CD4-positive, alpha-beta T cell (primary cell): Measurements from ENCODE around the gene CORIN. TPM values are rescaled to one million over a fixed set of nuclear protein-coding genes. Genes with fewer than 3 reads are reported as not detected.

Source experiments
- ATAC-seq: fragments of 200-7000 bp; cut with Tn5 transposase; one replicate; pipeline ENCODE4 v1.10.0; 2022; ENCODE audit warnings: mild to moderate bottlenecking; ENCODE audit not compliant: poor library complexity
- CTCF ChIA-PET: fragments of 350-600 bp; sonication (Branson Sonifier 250); formaldehyde crosslinking; loops from one replicate; lab custom pipeline; 2021; ENCODE audit warnings: antibody characterized with exemption, inconsistent platforms; lab: Charles Lee
- POLR2A ChIA-PET: fragments of 350-600 bp; sonication (Branson Sonifier 250); formaldehyde crosslinking; loops from one replicate; lab custom pipeline; 2021; ENCODE audit warnings: antibody characterized with exemption, inconsistent platforms; lab: Charles Lee
- DNase-seq, 14 experiments: peaks; one replicate each; pipeline ENCODE4 v3.0.0-alpha.2; 2013 to 2020; ENCODE audit warnings: mixed read lengths in 2 of 14
- H3K27ac ChIP-seq, 2 donors: one replicate each; pipeline versions ENCODE4 v1.5.1 to v1.7.0; 2013; ENCODE audit warnings: low read length in 2 of 2, low read depth in 1 of 2, mild to moderate bottlenecking in 1 of 2
- H3K27me3 ChIP-seq, 2 experiments: 1 replicate in 1 of 2; 2 replicates in 1 of 2; pipeline versions ENCODE4 v1.6.1 to v1.7.0; 2013; ENCODE audit warnings: low read length in 2 of 2, control low read depth in 1 of 2, mild to moderate bottlenecking in 1 of 2, moderate library complexity in 1 of 2; ENCODE audit not compliant: insufficient read depth in 2 of 2, control insufficient read depth in 1 of 2
- H3K36me3 ChIP-seq: one replicate; pipeline ENCODE4 v1.6.1; 2013; ENCODE audit warnings: low read length, control low read depth; ENCODE audit not compliant: insufficient read depth
- H3K4me1 ChIP-seq: one replicate; pipeline ENCODE4 v1.6.1; 2013; ENCODE audit warnings: low read length, control low read depth; ENCODE audit not compliant: insufficient read depth
- H3K4me3 ChIP-seq: one replicate; pipeline ENCODE4 v1.5.1; 2013; ENCODE audit warnings: mild to moderate bottlenecking, low read length, moderate library complexity
- H3K9me3 ChIP-seq, 2 experiments: 1 replicate in 1 of 2; 2 replicates in 1 of 2; pipeline versions ENCODE4 v1.6.1 to v1.7.0; 2013; ENCODE audit warnings: low read length in 2 of 2, mild to moderate bottlenecking in 2 of 2, control low read depth in 1 of 2, moderate library complexity in 1 of 2; ENCODE audit not compliant: control insufficient read depth in 1 of 2, insufficient read depth in 1 of 2
- H3K27ac Mint-ChIP-seq: one replicate; pipeline ENCODE4 v1.8.0; 2020; ENCODE audit warnings: mixed read lengths
- H3K27me3 Mint-ChIP-seq: one replicate; pipeline ENCODE4 v1.8.0; 2021; ENCODE audit warnings: mixed read lengths
- H3K36me3 Mint-ChIP-seq: one replicate; pipeline ENCODE4 v1.8.0; 2021; ENCODE audit warnings: low read depth, mixed read lengths
- H3K4me1 Mint-ChIP-seq: one replicate; pipeline ENCODE4 v1.8.0; 2021; ENCODE audit warnings: low read depth, mixed read lengths
- H3K4me3 Mint-ChIP-seq: one replicate; pipeline ENCODE4 v1.8.0; 2020; ENCODE audit warnings: mild to moderate bottlenecking, mixed read lengths
- H3K9me3 Mint-ChIP-seq: one replicate; pipeline ENCODE4 v1.8.0; 2020; ENCODE audit warnings: mixed read lengths
- intact Hi-C, 2 experiments: fragments of 100-400 bp; cut with DNase I in 1 of 2; cut with micrococcal nuclease in 1 of 2; formaldehyde crosslinking; loops; one replicate each; pipeline versions ENCODE4 v1.15.1 to v1.9.0; 2023 to 2025; cut with DNase I, micrococcal nuclease
- total RNA-seq, 174 experiments: library from RNA in 2 of 174; stranded (reverse) in 2 of 174; gene quantifications; one replicate each; pipeline ENCODE4 v1.2.3 and lab custom pipeline; 2021 to 2026
- TF ChIP-seq, protein P1 (sequence below): fragments of 200-600 bp; IDR thresholded peaks from one replicate; pipeline ENCODE4 v1.8.0; 2022; ENCODE audit warnings: antibody characterized with exemption, mild to moderate bottlenecking

CORIN gene
- total RNA-seq, 2 experiments from 2014 or later, result 0.14 TPM; not detected in 1

GRCh38 chr4:47696823-47697222 is 141.0 kb downstream of the CORIN start:
- H3K9me3 ChIP-seq, result no peaks in the 10 kb centered on the region
- Mint-ChIP-seq H3K36me3 (no peaks in the 10 kb centered on the region), H3K4me3 (no peak overlapping the region), H3K9me3 (no peaks in the 10 kb centered on the region), H3K27ac (no peak overlapping the region), H3K4me1 (no peaks in the 10 kb centered on the region), H3K27me3 (peaks cover 41% of the 10 kb centered on the region)
- H3K4me3 ChIP-seq, result no peak overlapping the region
- no peaks in the 10 kb centered on the region for H3K36me3 ChIP-seq
- ChIA-PET CTCF (interaction anchor here (0.6 kb wide), 1 partner anchor 83 kb away, joined by 3 read pairs; no protein-coding TSS in a partner anchor), POLR2A (no interaction called here)
- TF ChIP-seq, protein P1, sequence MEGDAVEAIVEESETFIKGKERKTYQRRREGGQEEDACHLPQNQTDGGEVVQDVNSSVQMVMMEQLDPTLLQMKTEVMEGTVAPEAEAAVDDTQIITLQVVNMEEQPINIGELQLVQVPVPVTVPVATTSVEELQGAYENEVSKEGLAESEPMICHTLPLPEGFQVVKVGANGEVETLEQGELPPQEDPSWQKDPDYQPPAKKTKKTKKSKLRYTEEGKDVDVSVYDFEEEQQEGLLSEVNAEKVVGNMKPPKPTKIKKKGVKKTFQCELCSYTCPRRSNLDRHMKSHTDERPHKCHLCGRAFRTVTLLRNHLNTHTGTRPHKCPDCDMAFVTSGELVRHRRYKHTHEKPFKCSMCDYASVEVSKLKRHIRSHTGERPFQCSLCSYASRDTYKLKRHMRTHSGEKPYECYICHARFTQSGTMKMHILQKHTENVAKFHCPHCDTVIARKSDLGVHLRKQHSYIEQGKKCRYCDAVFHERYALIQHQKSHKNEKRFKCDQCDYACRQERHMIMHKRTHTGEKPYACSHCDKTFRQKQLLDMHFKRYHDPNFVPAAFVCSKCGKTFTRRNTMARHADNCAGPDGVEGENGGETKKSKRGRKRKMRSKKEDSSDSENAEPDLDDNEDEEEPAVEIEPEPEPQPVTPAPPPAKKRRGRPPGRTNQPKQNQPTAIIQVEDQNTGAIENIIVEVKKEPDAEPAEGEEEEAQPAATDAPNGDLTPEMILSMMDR, result no peak
- H3K27me3 ChIP-seq, result peaks cover 2 to 3% of the 10 kb centered on the region in 2 experiments
- H3K27ac ChIP-seq, result no peak overlapping the region
- intact Hi-C loops, result loop anchor here in 1 of 2 experiments (5.0 kb wide), 1 partner anchor 140 kb away; the partner anchor contains the start of gene CORIN
- DNase-seq (no peak), ATAC-seq (no peak)
- H3K4me1 ChIP-seq, result no peaks in the 10 kb centered on the region

DNA sequence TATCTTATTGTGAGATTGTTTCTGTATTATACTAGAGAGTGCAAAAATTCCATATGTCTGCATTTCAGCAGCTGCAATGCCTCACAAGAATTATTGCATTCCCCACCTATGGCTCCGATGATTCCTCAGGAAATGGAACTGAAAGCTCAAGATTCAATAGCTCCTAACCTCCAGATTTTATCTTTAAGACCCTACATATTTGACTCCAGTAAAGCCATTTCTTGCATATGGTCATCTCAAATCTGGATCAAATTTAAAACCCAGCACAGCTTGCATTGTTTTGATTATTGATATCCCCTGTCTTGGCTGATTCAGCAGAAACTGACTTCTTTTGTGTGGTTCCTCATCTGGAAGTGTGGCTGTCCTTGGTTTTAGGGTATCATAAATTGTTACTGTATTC is 142.6 kb downstream of the CORIN start:
- Histone ChIP-seq H3K36me3 (no peaks in the 10 kb centered on the region), H3K4me3 (no peak overlapping the region), H3K9me3 (no peaks in the 10 kb centered on the region), H3K27me3 (peaks cover 2 to 3% of the 10 kb centered on the region in 2 experiments), H3K4me1 (no peaks in the 10 kb centered on the region), H3K27ac (no peak overlapping the region)
- ChIA-PET CTCF (no interaction called here), POLR2A (no interaction called here)
- ATAC-seq, result no peak
- TF ChIP-seq, protein P1, result no peak
- Mint-ChIP-seq H3K4me3 (no peak overlapping the region), H3K36me3 (no peaks in the 10 kb centered on the region), H3K27me3 (peaks cover 32% of the 10 kb centered on the region), H3K27ac (no peak overlapping the region), H3K4me1 (no peaks in the 10 kb centered on the region), H3K9me3 (no peaks in the 10 kb centered on the region)
- DNase-seq, result no peak
- intact Hi-C loops, result loop anchor here in 1 of 2 experiments (5.0 kb wide), 1 partner anchor 142 kb away; the partner anchor contains the start of gene CORIN

DNA sequence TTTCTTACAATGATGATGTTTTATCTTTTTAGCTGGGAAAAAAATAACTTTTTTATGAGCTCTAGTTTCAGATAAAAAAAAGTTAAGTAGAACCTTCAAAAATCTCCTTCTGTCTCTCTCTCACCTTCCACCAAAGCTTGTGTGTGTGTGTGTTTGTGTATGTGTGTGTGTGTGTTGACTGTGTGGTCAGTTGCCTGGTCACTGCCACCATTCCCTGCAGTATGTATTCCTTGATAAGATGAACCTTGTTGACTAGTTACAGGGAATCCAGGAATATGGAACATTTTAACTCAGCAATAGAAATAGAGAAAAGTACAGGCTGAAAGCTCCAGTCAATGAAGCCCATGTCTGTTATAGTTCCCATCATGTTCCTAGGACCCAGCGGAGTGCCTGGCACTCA is 143.5 kb downstream of the CORIN start:
- H3K4me1 ChIP-seq, result no peaks in the 10 kb centered on the region
- Mint-ChIP-seq H3K36me3 (no peaks in the 10 kb centered on the region), H3K4me3 (no peak overlapping the region), H3K9me3 (no peaks in the 10 kb centered on the region), H3K27ac (no peak overlapping the region), H3K4me1 (no peaks in the 10 kb centered on the region), H3K27me3 (peaks cover 32% of the 10 kb centered on the region)
- H3K36me3 ChIP-seq, result no peaks in the 10 kb centered on the region
- peaks cover 2 to 3% of the 10 kb centered on the region in 2 experiments for H3K27me3 ChIP-seq
- H3K27ac ChIP-seq, result no peak overlapping the region
- CTCF ChIA-PET, result no interaction called here
- intact Hi-C loops, result no loop called here
- H3K9me3 ChIP-seq, result no peaks in the 10 kb centered on the region
- DNase-seq, result no peak
- TF ChIP-seq, protein P1, result no peak
- no peak for ATAC-seq
- POLR2A ChIA-PET, result interaction anchor here (0.6 kb wide), 1 partner anchor 613 kb away, joined by 3 read pairs; no protein-coding TSS in a partner anchor
- H3K4me3 ChIP-seq, result no peak overlapping the region
